ENCODE data around the gene THOC7. TPM values are rescaled to one million over a fixed set of nuclear protein-coding genes. Genes with fewer than 3 reads are reported as not detected.

THOC7 gene
- total RNA-seq, 2 experiments from 2014 or later, result 88.9 to 91.7 TPM

GRCh38 chr3:63824309-63824708 lies 39.3 kb downstream of the THOC7 start:
- Mint-ChIP-seq H3K4me1 (ENCODE audit: low read depth) (no peaks in the 10 kb centered on the region), H3K27me3 (ENCODE audit: low read depth) (no peaks in the 10 kb centered on the region), H3K9me3 (ENCODE audit: insufficient read depth) (no peaks in the 10 kb centered on the region), H3K27ac (no peak overlapping the region), H3K36me3 (ENCODE audit: low read depth) (peaks cover 2% of the 10 kb centered on the region), H3K4me3 (no peak overlapping the region)
- ChIA-PET POLR2A (no interaction called here), CTCF (interaction anchor here (2.3 kb wide), 1 partner anchor 475 kb away, joined by 6 read pairs; no protein-coding TSS in a partner anchor)
- DNase-seq (no peak), ATAC-seq (no peak)

- Mint-ChIP-seq H3K27ac (no peak within 1 kb of the TSS), H3K36me3 (ENCODE audit: low read depth) (no peaks in the 10 kb centered on the region), H3K4me1 (ENCODE audit: low read depth) (no peaks in the 10 kb centered on the region), H3K9me3 (ENCODE audit: insufficient read depth) (no peaks in the 10 kb centered on the region), H3K27me3 (ENCODE audit: low read depth) (no peaks in the 10 kb centered on the region), H3K4me3 (no peak within 1 kb of the TSS)
- no peak for DNase-seq
- ChIA-PET CTCF (interaction anchor here (1.1 to 4.3 kb wide), 10 partner anchors 11 to 1197 kb away, joined by 3 to 74 read pairs (median 7); no protein-coding TSS in a partner anchor), POLR2A (no interaction called here)
- no peak for ATAC-seq
These were observed 44.5 kb downstream of the THOC7 start, which contains the start of gene C3orf49 for GRCh38 chr3:63819151-63819398. Gene C3orf49 (plus strand): TSS chr3:63819299. CDS start chr3:63819472, 173 bp downstream.

GRCh38 chr3:63818282-63819150 lies 45.1 kb downstream of the THOC7 start:
- H3K27me3 Mint-ChIP-seq (ENCODE audit: low read depth), result no peaks in the 10 kb centered on the region
- ATAC-seq, result peak; percentile 63
- no peak overlapping the region for H3K27ac Mint-ChIP-seq
- peak; percentile 74 for DNase-seq
- no peaks in the 10 kb centered on the region for H3K36me3 Mint-ChIP-seq (ENCODE audit: low read depth)
- H3K4me3 Mint-ChIP-seq, result no peak overlapping the region
- H3K9me3 Mint-ChIP-seq (ENCODE audit: insufficient read depth), result no peaks in the 10 kb centered on the region
- no peaks in the 10 kb centered on the region for H3K4me1 Mint-ChIP-seq (ENCODE audit: low read depth)
- POLR2A ChIA-PET, result no interaction called here
- CTCF ChIA-PET, result interaction anchor here (0.7 to 4.3 kb wide), 16 partner anchors 11 to 1196 kb away, joined by 3 to 74 read pairs (median 4); no protein-coding TSS in a partner anchor

DNA sequence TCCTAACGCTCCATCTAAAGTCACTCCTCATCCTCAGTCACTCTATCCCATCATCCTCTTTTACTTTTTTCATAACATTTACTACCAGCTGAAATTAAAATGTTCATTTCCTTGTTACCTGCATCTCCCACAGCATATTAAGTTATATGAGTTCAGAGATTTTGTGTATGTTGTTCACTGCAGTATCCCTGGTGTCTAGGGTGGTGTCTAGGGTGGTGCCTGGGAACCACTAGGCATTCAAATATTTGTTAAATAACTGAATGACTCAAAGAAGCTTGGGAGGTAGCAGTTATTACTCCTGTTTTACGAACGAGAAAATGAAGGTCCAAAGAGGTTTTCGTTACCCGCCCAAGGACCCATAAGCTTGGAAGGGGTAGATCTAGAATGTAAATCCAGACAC lies 46.4 kb downstream of the THOC7 start:
- Mint-ChIP-seq H3K9me3 (ENCODE audit: insufficient read depth) (no peaks in the 10 kb centered on the region), H3K27ac (no peak overlapping the region), H3K4me3 (no peak overlapping the region), H3K27me3 (ENCODE audit: low read depth) (no peaks in the 10 kb centered on the region), H3K36me3 (ENCODE audit: low read depth) (no peaks in the 10 kb centered on the region), H3K4me1 (ENCODE audit: low read depth) (no peaks in the 10 kb centered on the region)
- no peak for ATAC-seq
- ChIA-PET POLR2A (no interaction called here), CTCF (interaction anchor here (1.2 to 4.3 kb wide), 4 partner anchors 14 to 466 kb away, joined by 3 to 74 read pairs (median 6); no protein-coding TSS in a partner anchor)
- DNase-seq, result no peak

DNA sequence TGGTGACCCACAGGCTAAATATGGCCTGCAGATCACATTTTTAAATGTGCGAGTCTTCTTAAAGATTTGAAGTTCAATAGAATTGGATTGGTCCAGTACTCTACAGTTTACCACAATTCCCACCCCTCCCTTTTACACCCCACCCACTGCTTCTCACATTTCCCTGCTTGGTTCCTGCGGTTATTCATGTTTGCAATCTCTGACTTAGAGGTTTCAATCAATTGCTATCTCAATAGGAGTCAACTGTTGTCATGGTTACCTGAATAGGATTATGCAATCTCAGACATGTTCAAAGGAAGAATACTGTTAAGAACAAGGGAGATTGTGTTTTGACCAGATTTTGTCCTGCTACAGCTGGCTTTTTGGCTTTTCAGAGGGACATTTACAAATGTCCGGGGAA lies 49.4 kb downstream of the THOC7 start:
- DNase-seq (no peak), ATAC-seq (no peak)
- H3K9me3 Mint-ChIP-seq (ENCODE audit: insufficient read depth), result no peaks in the 10 kb centered on the region
- no peak overlapping the region for H3K4me3 Mint-ChIP-seq
- ChIA-PET CTCF (interaction anchor here (1.9 kb wide), 1 partner anchor 464 kb away, joined by 10 read pairs; no protein-coding TSS in a partner anchor), POLR2A (no interaction called here)
- H3K4me1 Mint-ChIP-seq (ENCODE audit: low read depth), result no peaks in the 10 kb centered on the region
- H3K27ac Mint-ChIP-seq, result no peak overlapping the region
- H3K36me3 Mint-ChIP-seq (ENCODE audit: low read depth), result no peaks in the 10 kb centered on the region
- no peaks in the 10 kb centered on the region for H3K27me3 Mint-ChIP-seq (ENCODE audit: low read depth)

DNA sequence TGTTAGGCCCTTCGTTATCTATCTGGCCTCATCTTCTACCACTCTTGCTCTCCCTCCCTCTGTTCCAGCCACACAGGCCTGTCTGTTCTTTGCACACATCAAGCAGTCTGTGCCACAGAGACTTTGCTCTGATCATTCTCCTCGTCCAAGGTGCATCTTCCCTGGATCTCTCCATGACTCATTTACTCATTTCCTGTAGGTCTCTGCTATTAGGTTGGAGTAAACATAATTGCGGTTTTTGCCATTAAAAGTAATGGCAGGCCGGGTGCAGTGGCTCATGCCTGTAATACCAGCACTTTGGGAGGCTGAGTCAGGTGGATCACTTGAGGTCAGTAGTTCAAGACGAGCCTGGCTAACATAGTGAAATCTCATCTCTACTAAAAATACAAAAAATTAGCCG lies 54.0 kb downstream of the THOC7 start:
- ATAC-seq (no peak), DNase-seq (no peak)
- H3K4me1 Mint-ChIP-seq (ENCODE audit: low read depth), result no peaks in the 10 kb centered on the region
- H3K27me3 Mint-ChIP-seq (ENCODE audit: low read depth), result no peaks in the 10 kb centered on the region
- ChIA-PET POLR2A (no interaction called here), CTCF (no interaction called here)
- no peak overlapping the region for H3K4me3 Mint-ChIP-seq
- no peaks in the 10 kb centered on the region for H3K9me3 Mint-ChIP-seq (ENCODE audit: insufficient read depth)
- no peak overlapping the region for H3K27ac Mint-ChIP-seq
- no peaks in the 10 kb centered on the region for H3K36me3 Mint-ChIP-seq (ENCODE audit: low read depth)

DNA sequence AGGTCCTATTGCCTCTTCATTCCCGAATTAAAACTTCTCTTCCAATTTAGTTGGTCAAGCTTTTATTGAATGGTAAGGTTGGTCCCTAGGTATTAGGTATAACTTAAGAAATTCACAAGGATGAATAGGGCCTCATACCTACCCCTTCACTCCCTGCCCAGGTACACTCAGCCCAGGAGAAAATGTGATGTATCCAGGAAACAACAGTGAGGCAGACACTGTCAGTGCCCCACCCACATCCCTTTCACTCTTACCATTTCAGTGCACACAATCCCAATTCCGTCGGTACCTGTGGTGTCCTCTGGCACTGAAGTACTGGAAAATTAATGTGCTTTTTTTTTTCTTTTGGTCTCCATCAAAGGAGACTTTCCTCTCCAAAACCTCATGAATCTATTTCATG lies 55.0 kb downstream of the THOC7 start:
- DNase-seq (no peak), ATAC-seq (no peak)
- no peaks in the 10 kb centered on the region for H3K27me3 Mint-ChIP-seq (ENCODE audit: low read depth)
- no peaks in the 10 kb centered on the region for H3K36me3 Mint-ChIP-seq (ENCODE audit: low read depth)
- no peak overlapping the region for H3K27ac Mint-ChIP-seq
- ChIA-PET POLR2A (no interaction called here), CTCF (interaction anchor here (0.6 to 1.8 kb wide), 2 partner anchors 10 to 352 kb away, joined by 3 to 7 read pairs; partner anchors contain the start of gene C3orf49)
- H3K4me3 Mint-ChIP-seq, result no peak overlapping the region
- no peaks in the 10 kb centered on the region for H3K4me1 Mint-ChIP-seq (ENCODE audit: low read depth)
- H3K9me3 Mint-ChIP-seq (ENCODE audit: insufficient read depth), result no peaks in the 10 kb centered on the region

DNA sequence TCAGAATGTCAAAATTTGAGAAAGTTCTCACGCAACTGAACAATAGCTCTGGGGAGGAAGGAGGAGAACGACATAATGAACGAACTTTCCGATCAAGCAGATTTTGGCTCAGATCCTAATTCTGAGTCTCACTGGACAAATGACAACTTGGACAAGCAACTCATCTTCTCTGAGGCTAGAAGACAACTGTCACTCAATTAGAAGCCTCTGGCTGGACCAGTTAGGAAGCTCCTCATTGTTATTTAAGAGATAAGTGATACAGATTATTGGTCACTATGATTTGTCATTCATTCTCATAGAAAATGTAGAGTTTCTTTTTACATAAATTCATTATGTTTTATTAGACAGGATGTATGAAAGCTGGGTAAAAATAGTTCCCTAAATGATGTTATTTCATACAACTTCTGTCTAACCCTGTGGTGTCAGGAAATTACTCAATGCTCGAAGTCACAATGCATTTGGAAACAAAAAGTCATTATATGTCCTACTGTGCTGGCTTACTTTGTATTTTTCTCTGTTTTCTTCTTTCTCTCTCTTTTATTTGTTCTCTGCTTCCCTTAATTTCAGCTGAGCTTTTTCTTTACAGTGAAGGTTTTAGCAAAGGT lies 55.5 kb downstream of the THOC7 start:
- no peak for DNase-seq
- no peak overlapping the region for H3K27ac Mint-ChIP-seq
- ChIA-PET POLR2A (no interaction called here), CTCF (interaction anchor here (0.6 to 1.8 kb wide), 2 partner anchors 10 to 353 kb away, joined by 3 to 7 read pairs; partner anchors contain the start of gene C3orf49)
- H3K4me1 Mint-ChIP-seq (ENCODE audit: low read depth), result no peaks in the 10 kb centered on the region
- no peaks in the 10 kb centered on the region for H3K36me3 Mint-ChIP-seq (ENCODE audit: low read depth)
- ATAC-seq, result no peak
- no peak overlapping the region for H3K4me3 Mint-ChIP-seq
- H3K9me3 Mint-ChIP-seq (ENCODE audit: insufficient read depth), result no peaks in the 10 kb centered on the region
- H3K27me3 Mint-ChIP-seq (ENCODE audit: low read depth), result no peaks in the 10 kb centered on the region

DNA sequence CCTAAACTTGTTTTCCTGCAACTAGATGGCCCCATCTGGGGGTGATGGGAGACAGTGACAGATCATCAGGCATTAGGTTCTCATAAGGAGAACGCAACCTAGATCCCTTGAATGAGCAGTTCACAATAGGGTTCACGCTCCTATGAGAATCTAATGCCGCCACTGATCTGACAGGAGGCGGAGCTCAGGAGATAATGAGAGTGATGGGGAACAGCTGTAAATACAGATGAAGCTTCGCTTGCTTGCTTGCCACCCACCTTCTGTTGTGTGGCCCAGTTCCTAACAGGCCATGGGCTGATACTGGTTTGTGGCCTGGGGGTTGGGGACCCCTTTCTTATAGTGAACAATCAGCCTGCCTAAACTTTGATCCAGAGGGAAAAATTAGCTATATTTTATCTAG lies 59.7 kb downstream of the THOC7 start:
- ATAC-seq (no peak), DNase-seq (no peak)
- ChIA-PET CTCF (interaction anchor here (2.4 kb wide), 1 partner anchor 14 kb away, joined by 9 read pairs; the partner anchor contains the start of gene C3orf49), POLR2A (no interaction called here)
- no peaks in the 10 kb centered on the region for H3K36me3 Mint-ChIP-seq (ENCODE audit: low read depth)
- no peaks in the 10 kb centered on the region for H3K27me3 Mint-ChIP-seq (ENCODE audit: low read depth)
- no peak overlapping the region for H3K27ac Mint-ChIP-seq
- H3K9me3 Mint-ChIP-seq (ENCODE audit: insufficient read depth), result no peaks in the 10 kb centered on the region
- H3K4me1 Mint-ChIP-seq (ENCODE audit: low read depth), result no peaks in the 10 kb centered on the region
- no peak overlapping the region for H3K4me3 Mint-ChIP-seq

DNA sequence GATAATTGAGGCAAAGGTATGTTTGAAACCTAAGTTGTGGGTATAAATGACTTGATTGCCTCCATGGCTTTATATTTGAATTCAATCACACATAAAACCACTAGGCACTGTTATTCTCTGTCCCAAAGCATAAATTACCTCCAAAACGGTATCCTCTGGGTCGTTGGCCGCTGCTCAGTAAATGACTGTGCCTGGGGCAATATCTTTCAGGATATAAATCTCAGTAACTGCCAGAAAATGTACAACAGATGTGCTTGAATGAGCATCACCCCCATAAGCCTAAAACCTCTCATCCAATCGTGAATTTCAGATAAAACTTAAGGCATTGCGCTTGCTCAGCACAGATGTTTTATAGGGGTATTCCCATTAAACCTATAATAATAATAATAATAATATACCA lies 63.5 kb downstream of the THOC7 start:
- no peak overlapping the region for H3K27ac Mint-ChIP-seq
- DNase-seq, result no peak
- H3K36me3 Mint-ChIP-seq (ENCODE audit: low read depth), result no peaks in the 10 kb centered on the region
- no peaks in the 10 kb centered on the region for H3K9me3 Mint-ChIP-seq (ENCODE audit: insufficient read depth)
- ChIA-PET CTCF (interaction anchor here (1.3 kb wide), 1 partner anchor 450 kb away, joined by 3 read pairs; no protein-coding TSS in a partner anchor), POLR2A (no interaction called here)
- H3K4me1 Mint-ChIP-seq (ENCODE audit: low read depth), result no peaks in the 10 kb centered on the region
- no peak for ATAC-seq
- H3K4me3 Mint-ChIP-seq, result no peak overlapping the region
- H3K27me3 Mint-ChIP-seq (ENCODE audit: low read depth), result no peaks in the 10 kb centered on the region

DNA sequence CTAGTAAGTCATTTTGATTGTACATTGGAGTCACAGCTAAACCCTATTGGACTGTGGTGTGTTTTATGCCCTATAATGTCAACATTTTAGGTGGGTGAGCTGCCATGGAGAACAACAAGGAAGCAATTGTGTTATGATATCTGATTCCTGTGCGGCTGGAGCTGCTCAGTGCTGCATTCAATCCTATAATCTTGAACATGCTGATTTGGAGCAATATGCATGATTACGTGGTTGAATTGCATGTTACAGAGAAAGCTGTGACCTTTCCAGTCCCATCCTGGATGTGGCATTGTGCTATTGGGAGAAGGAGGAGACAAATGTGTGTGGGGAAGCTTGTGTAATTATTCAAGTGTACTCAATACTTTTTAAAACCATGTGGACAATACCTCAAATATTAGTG lies 64.7 kb downstream of the THOC7 start:
- ChIA-PET CTCF (interaction anchor here (1.3 kb wide), 1 partner anchor 449 kb away, joined by 3 read pairs; no protein-coding TSS in a partner anchor), POLR2A (no interaction called here)
- Mint-ChIP-seq H3K36me3 (ENCODE audit: low read depth) (no peaks in the 10 kb centered on the region), H3K4me3 (no peak overlapping the region), H3K27ac (no peak overlapping the region), H3K9me3 (ENCODE audit: insufficient read depth) (no peaks in the 10 kb centered on the region), H3K27me3 (ENCODE audit: low read depth) (no peaks in the 10 kb centered on the region), H3K4me1 (ENCODE audit: low read depth) (no peaks in the 10 kb centered on the region)
- ATAC-seq (no peak), DNase-seq (no peak)

GRCh38 chr3:63798544-63798943 lies 65.1 kb downstream of the THOC7 start:
- Mint-ChIP-seq H3K36me3 (ENCODE audit: low read depth) (no peaks in the 10 kb centered on the region), H3K27ac (no peak overlapping the region), H3K27me3 (ENCODE audit: low read depth) (no peaks in the 10 kb centered on the region), H3K4me3 (no peak overlapping the region), H3K9me3 (ENCODE audit: insufficient read depth) (no peaks in the 10 kb centered on the region), H3K4me1 (ENCODE audit: low read depth) (no peaks in the 10 kb centered on the region)
- ATAC-seq, result no peak
- POLR2A ChIA-PET, result no interaction called here
- DNase-seq, result no peak
- CTCF ChIA-PET, result no interaction called here
